Esophagus (tissue), 2 donors: Measurements from ENCODE around the gene ASIC2. TPM values are rescaled to one million over a fixed set of nuclear protein-coding genes. Genes with fewer than 3 reads are reported as not detected.

Experiments used
- H3K27ac ChIP-seq, 2 donors: one replicate each; pipeline ENCODE4 v1.5.1; 2013; ENCODE audit warnings: low read depth in 2 of 2, mild to moderate bottlenecking in 2 of 2, inconsistent platforms in 1 of 2, low read length in 1 of 2, moderate library complexity in 1 of 2
- H3K27me3 ChIP-seq, 2 donors: one replicate each; pipeline ENCODE4 v1.6.1; 2013; ENCODE audit warnings: low read length in 2 of 2, control low read depth in 1 of 2, mild to moderate bottlenecking in 1 of 2; ENCODE audit not compliant: insufficient read depth in 2 of 2, control insufficient read depth in 1 of 2
- H3K36me3 ChIP-seq, 2 donors: one replicate each; pipeline ENCODE4 v1.6.1; 2013; ENCODE audit warnings: low read length in 1 of 2; ENCODE audit not compliant: control insufficient read depth in 2 of 2, insufficient read depth in 2 of 2
- H3K4me1 ChIP-seq, 2 donors: one replicate each; pipeline ENCODE4 v1.6.1; 2013; ENCODE audit warnings: low read length in 1 of 2; ENCODE audit not compliant: control insufficient read depth in 2 of 2, insufficient read depth in 2 of 2
- H3K4me3 ChIP-seq, 2 donors: one replicate each; pipeline ENCODE4 v1.5.1; 2013; ENCODE audit warnings: low read length in 2 of 2, mild to moderate bottlenecking in 2 of 2, low read depth in 1 of 2, moderate library complexity in 1 of 2
- H3K9me3 ChIP-seq, 2 donors: one replicate each; pipeline ENCODE4 v1.6.1; 2013; ENCODE audit warnings: mild to moderate bottlenecking in 2 of 2, low read depth in 1 of 2, low read length in 1 of 2, moderate library complexity in 1 of 2; ENCODE audit not compliant: control insufficient read depth in 2 of 2, insufficient read depth in 1 of 2
- WGBS, 2 donors: extraction: QIAGEN DNeasy Blood & Tissue Kit; methylation state at CpG; one replicate each; pipeline ENCODE4 v1.1.7; 2013; 5-methylcytosine and 5-hydroxymethylcytosine counted together
- polyA plus RNA-seq, 2 donors: library from polyadenylated mRNA; stranded (reverse); fragments of 200-250 nt; gene quantifications; one replicate each; pipeline ENCODE4 v1.2.3, GENCODE V29; 2013
- donor health status: healthy with polysubstance abuse.
- donor health status: Bipolar disorder and iron deficiency.

ASIC2 gene
- polyA plus RNA-seq, 2 donors, result not detected

- H3K4me3 ChIP-seq, result no peak overlapping the region
- no peaks in the 10 kb centered on the region for H3K36me3 ChIP-seq
Observed at GRCh38 chr17:33137426-33137825, 155.7 kb downstream of the ASIC2 start.

DNA sequence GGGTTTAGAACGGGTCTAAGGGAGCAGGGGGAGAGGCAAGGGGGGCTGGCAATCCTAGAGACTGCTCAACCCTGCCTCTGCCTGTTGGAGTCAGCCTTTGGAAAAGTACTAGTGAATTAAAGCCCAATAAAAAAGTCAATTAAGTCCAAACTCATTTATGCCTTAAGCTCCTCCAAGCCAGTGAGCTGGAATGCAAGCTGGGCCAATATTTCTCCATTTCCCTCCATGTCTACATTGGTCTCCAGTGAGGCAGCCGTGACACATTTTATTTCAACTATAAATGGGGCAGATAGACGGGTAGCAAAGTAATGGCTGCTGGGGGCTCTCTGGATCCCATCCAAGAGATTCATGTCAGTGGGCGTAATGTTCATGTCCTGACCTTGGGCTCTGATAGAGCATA is 157.4 kb downstream of the ASIC2 start:
- peaks cover 0 to 4% of the 10 kb centered on the region in 2 donors for H3K27me3 ChIP-seq
- H3K27ac ChIP-seq, result no peak overlapping the region
- WGBS, 2 donors, result 66 to 68% methylated on average over 4 of the region's 4 CpGs
- peaks cover 0 to 2% of the 10 kb centered on the region in 2 donors for H3K4me1 ChIP-seq
- H3K36me3 ChIP-seq, result no peaks in the 10 kb centered on the region
- H3K4me3 ChIP-seq, result no peak overlapping the region
- H3K9me3 ChIP-seq, result peaks cover 0 to under 1% of the 10 kb centered on the region in 2 donors

More at GRCh38 chr17:33137426-33137825, 155.7 kb downstream of the ASIC2 start:
- Histone ChIP-seq H3K4me1 (no peaks in the 10 kb centered on the region), H3K9me3 (no peaks in the 10 kb centered on the region), H3K27ac (no peak overlapping the region), H3K27me3 (peaks cover 0 to 4% of the 10 kb centered on the region in 2 donors)

DNA sequence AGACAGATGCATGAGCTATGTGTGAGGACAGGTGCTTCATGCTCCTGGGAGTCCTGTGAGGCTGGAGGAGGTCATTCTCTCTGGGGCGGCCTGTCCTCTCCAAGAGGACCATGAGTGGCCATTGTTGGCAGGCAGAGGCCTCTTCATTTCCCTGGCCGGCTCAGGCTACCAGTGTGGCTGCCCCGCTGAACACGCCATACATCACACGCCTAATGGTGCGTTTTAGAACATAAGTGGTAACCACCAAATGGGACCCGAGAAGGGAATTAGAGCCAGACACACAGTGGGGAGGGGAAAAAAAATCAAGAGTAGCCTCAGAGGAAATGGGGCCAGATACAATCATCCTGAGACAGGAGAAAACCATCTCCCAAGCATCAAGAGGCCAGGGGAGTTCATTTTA is 161.5 kb downstream of the ASIC2 start:
- Histone ChIP-seq H3K4me3 (no peak overlapping the region), H3K9me3 (peaks cover 0 to 2% of the 10 kb centered on the region in 2 donors), H3K36me3 (no peaks in the 10 kb centered on the region), H3K27ac (no peak overlapping the region), H3K27me3 (no peaks in the 10 kb centered on the region), H3K4me1 (peaks cover 2 to 4% of the 10 kb centered on the region in 2 donors)
- 91 to 92% methylated on average over 7 of the region's 7 CpGs for WGBS, 2 donors

GRCh38 chr17:33127706-33128105 is 165.4 kb downstream of the ASIC2 start:
- Histone ChIP-seq H3K27me3 (no peaks in the 10 kb centered on the region), H3K4me1 (peaks cover 2 to 4% of the 10 kb centered on the region in 2 donors), H3K27ac (peak overlapping the region in 1 of 2 donors; percentile 87), H3K9me3 (peaks cover 0 to 2% of the 10 kb centered on the region in 2 donors), H3K36me3 (no peaks in the 10 kb centered on the region), H3K4me3 (no peak overlapping the region)
- WGBS, 2 donors, result 30 to 46% methylated on average over 2 of the region's 2 CpGs

- Histone ChIP-seq H3K9me3 (peaks cover 0 to 2% of the 10 kb centered on the region in 2 donors), H3K4me3 (no peak overlapping the region), H3K27me3 (no peaks in the 10 kb centered on the region), H3K27ac (no peak overlapping the region), H3K4me1 (peaks cover 0 to 9% of the 10 kb centered on the region in 2 donors), H3K36me3 (no peaks in the 10 kb centered on the region)
- 72 to 82% methylated on average over 4 of the region's 4 CpGs for WGBS, 2 donors
Observed at GRCh38 chr17:33126086-33126485, 167.0 kb downstream of the ASIC2 start.

DNA sequence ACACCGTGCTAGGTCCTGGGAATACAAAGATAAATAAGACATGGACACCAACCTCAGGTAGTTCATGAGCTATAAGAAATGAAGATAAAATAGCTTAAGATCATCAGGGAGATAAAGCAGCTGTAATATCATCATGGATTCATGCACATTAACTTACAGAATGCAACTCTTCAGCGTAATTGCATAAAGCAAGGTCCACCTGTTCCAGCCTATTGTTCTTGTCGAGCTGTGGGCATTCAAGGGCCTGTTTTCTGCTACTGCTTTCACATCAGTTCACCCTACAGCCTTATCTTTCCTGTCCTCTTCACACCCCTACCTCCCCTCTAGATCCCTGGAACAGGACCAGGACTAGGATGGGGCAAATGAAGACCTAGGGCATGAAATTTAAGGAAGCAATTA is 167.5 kb downstream of the ASIC2 start:
- Histone ChIP-seq H3K4me1 (peaks cover 0 to 9% of the 10 kb centered on the region in 2 donors), H3K36me3 (no peaks in the 10 kb centered on the region), H3K27ac (no peak overlapping the region), H3K27me3 (no peaks in the 10 kb centered on the region), H3K9me3 (peaks cover 0 to under 1% of the 10 kb centered on the region in 2 donors), H3K4me3 (no peak overlapping the region)
- WGBS, 2 donors, result 71 to 78% methylated on average over 3 of the region's 3 CpGs

- H3K27ac ChIP-seq, result no peak overlapping the region
- WGBS, 2 donors, result 44 to 45% methylated on average over 3 of the region's 3 CpGs
- no peak overlapping the region for H3K4me3 ChIP-seq
- H3K36me3 ChIP-seq, result no peaks in the 10 kb centered on the region
- H3K4me1 ChIP-seq, result peaks cover 0 to 9% of the 10 kb centered on the region in 2 donors
- no peaks in the 10 kb centered on the region for H3K9me3 ChIP-seq
- H3K27me3 ChIP-seq, result no peaks in the 10 kb centered on the region
Observed at GRCh38 chr17:33124871-33125551, 168.1 kb downstream of the ASIC2 start.

DNA sequence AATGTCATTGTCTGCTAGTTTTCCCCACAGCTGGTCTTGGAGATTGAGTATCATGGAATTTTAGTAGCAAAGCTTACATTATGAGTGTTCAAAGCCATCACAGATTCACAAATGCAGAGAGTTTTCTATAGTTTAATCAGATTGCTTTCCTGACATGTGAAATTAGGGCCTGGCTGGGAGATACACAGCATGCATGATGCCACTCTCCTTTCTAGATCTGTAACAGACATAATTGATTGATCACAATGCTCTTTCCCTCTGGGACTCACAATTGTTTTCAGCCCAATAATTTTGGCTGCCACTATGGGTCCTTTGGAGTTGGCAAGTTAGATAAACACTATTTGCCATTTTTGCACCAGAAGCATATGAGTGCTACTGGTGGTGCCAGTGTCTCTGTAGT is 168.9 kb downstream of the ASIC2 start:
- Histone ChIP-seq H3K9me3 (no peaks in the 10 kb centered on the region), H3K27ac (no peak overlapping the region), H3K27me3 (no peaks in the 10 kb centered on the region), H3K4me1 (peaks cover 0 to 9% of the 10 kb centered on the region in 2 donors), H3K4me3 (no peak overlapping the region), H3K36me3 (no peaks in the 10 kb centered on the region)

GRCh38 chr17:33121756-33122155 is 171.3 kb downstream of the ASIC2 start:
- WGBS, 2 donors, result 17 to 35% methylated on average over 1 of the region's 1 CpG
- H3K4me1 ChIP-seq, result peaks cover 0 to 4% of the 10 kb centered on the region in 2 donors
- no peak overlapping the region for H3K27ac ChIP-seq
- no peak overlapping the region for H3K4me3 ChIP-seq
- no peaks in the 10 kb centered on the region for H3K36me3 ChIP-seq
- no peaks in the 10 kb centered on the region for H3K27me3 ChIP-seq
- no peaks in the 10 kb centered on the region for H3K9me3 ChIP-seq

DNA sequence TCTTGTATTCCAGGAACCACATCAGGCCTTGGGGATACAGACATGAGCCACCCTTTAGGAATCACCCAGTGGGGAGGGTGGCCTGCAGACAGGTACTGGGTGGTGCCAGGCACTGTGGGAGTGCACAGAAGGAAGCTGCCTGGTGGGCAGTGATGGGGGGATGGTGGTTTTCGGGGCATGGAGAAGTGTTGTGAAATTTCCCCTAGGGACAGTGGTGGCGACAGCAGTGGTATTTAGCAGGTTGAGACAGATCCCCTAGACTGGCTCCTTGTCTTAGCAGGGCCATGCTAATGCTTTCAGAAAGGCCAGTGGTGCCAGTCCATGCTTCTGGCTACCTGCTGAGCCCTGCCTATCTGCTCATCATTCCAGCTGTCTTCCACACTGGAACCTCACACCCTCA is 171.8 kb downstream of the ASIC2 start:
- WGBS, 2 donors, result 41 to 67% methylated on average over 2 of the region's 2 CpGs
- no peak overlapping the region for H3K27ac ChIP-seq

More for the DNA sequence above, 171.8 kb downstream of the ASIC2 start:
- Histone ChIP-seq H3K9me3 (no peaks in the 10 kb centered on the region), H3K4me1 (peaks cover 0 to 4% of the 10 kb centered on the region in 2 donors), H3K36me3 (no peaks in the 10 kb centered on the region), H3K27me3 (no peaks in the 10 kb centered on the region), H3K4me3 (no peak overlapping the region)
